NCI-H2227 treated with DMSO at 0.1 percent for 48 hours (cell line): ENCODE results near the gene MRE11.
"Not testable (repeated sequence)": the region's sequence is repeated elsewhere in the genome, so short reads cannot be mapped to it uniquely, and the experiment has no call there.

ENCODE experiments used
- DNase-seq: peaks from one replicate; lab custom pipeline; 2025; lab: John Stamatoyannopoulos, UW

MRE11 gene

DNA sequence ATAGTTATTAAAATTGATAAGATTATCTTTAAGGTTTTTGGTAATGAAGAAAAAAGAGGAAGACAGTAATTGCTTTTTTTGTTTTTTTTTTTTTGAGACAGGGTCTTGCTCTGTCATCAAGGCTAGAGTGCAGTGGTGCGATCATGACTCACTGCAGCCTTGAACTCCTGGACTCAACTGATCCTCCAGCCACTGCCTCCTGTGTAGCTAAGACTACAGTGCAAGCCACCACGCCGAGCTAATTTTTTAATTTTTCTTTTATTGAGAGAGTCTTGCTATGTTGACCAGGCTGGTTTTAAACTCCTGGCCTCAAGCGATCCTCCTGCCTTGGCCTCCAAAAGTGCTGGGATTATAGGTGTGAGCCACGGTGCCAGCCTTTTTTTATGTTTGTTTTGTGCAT lies 12.9 kb upstream of the MRE11 start:
- not testable (repeated sequence) for DNase-seq

DNA sequence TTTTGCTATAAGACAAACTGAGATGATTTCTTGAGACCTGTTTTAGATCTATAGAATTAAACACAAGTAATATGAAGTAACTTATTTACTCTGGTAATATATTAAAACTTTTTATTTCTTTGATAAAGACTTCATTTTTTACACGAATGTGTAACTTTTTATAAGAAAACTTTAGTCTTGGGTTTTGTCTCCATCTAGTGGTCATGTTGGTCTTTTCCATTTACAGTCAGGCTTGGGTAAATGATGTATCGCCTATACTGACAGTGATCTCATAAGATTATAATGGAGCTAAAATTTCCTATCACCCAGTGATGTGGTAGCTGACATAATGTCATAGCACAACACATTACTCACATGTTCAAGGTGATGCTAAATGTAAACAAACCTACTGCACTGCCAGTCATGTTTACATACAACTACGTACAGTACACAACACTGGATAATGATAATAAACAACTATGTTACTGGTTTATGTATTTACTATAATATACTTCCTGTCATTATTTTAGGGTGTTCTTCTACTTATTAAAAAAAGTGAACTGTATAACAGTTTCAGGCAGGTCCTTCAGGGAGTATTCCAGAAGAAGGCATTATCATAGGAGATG lies 11.1 kb upstream of the MRE11 start:
- peak; percentile 13 for DNase-seq

GRCh38 chr11:94501522-94501921 lies 7.9 kb upstream of the MRE11 start:
- DNase-seq: no peak

GRCh38 chr11:94500181-94500580 lies 6.5 kb upstream of the MRE11 start:
- no peak for DNase-seq

DNA sequence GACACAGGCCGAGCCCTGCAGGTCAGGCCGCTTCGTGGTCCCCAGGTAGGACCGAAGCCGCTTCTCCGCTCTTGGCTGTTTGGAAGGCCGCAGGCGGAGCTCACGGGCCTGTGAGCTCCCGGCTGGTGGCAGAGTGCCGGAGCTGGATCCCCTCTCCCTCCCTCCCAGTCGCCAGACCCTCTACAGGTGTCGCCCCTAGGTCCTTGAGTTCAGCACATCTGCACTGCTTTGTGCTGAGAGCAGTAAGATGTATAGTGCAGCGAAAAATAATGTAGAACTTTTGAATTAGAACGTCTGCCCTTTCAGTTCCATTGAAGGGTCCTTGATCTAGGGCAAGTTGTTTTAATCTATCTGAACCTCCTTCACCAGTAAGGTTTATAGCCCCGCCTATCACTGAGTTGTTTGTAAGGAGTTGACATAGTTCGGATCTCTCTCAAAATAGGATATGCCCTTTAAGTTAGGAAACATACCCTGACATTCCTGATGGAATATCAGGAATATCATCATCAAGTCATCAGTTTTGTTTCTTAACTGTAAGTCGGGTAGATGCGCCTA lies 559 bp upstream of the MRE11 start:
- DNase-seq: no peak

DNA sequence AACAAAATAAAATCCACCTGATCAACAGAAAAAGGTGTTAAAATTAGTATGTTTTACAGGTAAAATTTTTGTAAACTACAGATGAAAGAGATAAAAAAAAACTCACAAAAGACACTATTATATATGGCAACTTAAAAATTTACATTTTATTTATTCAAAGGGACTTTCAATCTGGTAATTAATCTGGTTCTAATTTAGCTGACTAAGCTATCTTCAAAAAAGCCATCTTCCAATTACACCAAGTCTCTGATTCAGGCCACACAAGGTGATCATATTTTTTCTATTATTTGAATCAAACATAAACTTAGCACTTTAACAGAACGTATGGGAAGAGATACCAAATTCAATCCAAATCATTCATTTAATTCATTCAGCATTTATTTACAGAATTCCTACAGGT lies 7.6 kb downstream of the MRE11 start:
- DNase-seq: no peak

DNA sequence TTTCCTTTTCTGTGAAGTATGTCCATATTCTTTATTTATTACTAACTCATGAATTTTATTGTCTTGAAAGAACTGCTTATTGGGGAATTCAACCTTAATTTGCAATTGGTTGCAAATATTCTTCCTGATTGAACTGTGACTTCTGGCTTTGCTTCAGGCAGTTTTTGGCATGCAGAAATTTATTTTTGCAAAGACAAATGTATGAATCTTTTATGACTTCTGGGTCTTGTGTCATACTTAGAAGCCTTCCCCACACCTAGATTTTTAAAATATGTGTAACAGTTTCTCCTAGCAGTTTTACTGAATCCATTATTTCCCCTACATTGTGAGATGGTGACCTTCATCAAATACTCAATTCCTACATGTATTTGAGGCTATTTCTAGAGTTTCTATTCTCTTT lies 12.3 kb downstream of the MRE11 start:
- no peak for DNase-seq

GRCh38 chr11:94477624-94478023 lies 16.0 kb downstream of the MRE11 start:
- no peak for DNase-seq

GRCh38 chr11:94472916-94473799 lies 20.5 kb downstream of the MRE11 start:
- no peak for DNase-seq

DNA sequence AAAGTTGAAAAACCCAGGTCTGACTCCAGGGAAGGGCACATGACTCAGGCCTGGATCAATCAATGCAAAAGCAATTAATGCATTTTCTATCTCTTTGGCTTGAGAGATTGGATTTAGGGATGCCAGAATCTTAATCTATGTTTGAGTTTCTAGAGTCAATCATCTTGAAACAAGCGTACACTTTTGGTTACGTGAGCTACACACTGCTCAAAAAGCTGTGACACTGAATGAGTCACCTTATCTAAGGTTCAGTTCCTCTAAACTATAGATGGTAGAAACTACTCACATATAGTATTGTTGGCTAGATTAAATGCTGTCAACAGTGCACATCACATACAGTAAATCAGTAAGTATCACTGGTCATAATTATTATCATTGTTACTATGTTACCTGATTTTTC lies 24.2 kb downstream of the MRE11 start:
- DNase-seq: no peak

- DNase-seq: no peak
Observed at GRCh38 chr11:94459576-94459975, 34.1 kb downstream of the MRE11 start.

- no peak for DNase-seq
Observed at GRCh38 chr11:94457118-94458029, 36.3 kb downstream of the MRE11 start.

- DNase-seq: no peak
Observed at GRCh38 chr11:94455861-94456260, 37.8 kb downstream of the MRE11 start.

GRCh38 chr11:94454301-94454700 lies 39.3 kb downstream of the MRE11 start:
- no peak for DNase-seq

GRCh38 chr11:94452988-94453387 lies 40.7 kb downstream of the MRE11 start:
- DNase-seq: no peak

GRCh38 chr11:94450048-94450447 lies 43.6 kb downstream of the MRE11 start:
- DNase-seq: no peak

DNA sequence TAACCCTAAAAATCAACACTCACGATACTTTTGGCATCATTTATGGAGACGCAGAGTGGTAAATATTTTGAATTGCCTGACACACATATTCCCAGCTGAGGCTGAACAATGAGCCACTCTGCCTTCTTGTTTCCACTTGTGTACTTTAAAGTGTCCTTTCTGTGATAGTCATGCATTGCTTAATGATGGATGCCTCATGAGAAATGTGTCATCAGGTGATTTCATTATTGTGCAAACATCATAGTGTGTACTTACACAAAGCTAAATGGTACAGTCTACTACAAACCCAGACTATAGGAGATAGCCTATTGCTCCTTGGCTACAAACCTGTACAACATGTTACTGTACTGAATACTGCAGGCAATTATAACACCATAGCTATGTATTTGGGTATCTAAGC lies 44.2 kb downstream of the MRE11 start:
- no peak for DNase-seq

DNA sequence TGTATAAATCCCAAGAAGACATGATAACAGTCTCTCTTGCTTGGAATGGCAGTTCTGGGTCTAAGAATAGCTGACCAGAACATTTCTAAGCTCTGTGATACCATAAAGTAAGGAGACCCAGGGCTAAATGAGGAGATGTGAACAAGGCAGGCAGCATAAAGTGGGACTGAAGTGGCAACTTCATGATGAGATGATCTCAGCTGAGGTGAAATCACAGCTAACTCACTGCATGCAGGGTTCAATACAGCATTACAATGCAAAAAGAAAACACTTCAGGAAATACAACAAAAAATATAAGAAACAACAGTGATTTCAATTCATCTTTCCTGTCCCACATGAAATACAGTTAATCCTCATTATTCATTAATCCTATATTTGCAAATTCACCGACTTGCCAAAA lies 44.6 kb downstream of the MRE11 start:
- DNase-seq: no peak

- peak; percentile 35 for DNase-seq
Observed at GRCh38 chr11:94447149-94447548, 46.5 kb downstream of the MRE11 start.

GRCh38 chr11:94445641-94446040 lies 48.0 kb downstream of the MRE11 start:
- DNase-seq: no peak

DNA sequence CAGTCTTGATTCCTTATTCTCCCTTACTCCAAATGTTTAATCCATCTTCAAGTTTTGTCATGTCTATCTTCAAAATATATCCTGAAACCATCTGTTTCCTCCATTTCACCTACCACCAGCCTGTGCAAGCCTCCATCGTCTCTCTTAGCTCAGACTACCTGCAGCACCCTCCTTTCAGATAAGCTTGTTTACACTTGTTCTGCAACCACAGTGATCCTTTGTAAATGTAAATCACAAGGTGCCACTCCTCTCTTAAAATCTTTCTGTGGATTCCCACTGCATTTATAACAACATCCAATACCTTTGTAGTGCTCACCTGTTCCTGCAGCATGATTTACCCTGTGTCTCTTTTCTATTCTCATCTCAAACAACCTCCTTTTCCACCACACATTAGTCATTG lies 60.6 kb downstream of the MRE11 start:
- no peak for DNase-seq

- DNase-seq: no peak
Observed at GRCh38 chr11:94424662-94425061, 69.0 kb downstream of the MRE11 start.
